K562 (cell line): ENCODE data around the gene PMIS2. TPM values are rescaled to one million over a fixed set of nuclear protein-coding genes. Genes with fewer than 3 reads are reported as not detected.

Experiments
- ATAC-seq: fragments of 200-7000 bp; cut with Tn5 transposase; 3 replicates; pipeline ENCODE4 v1.9.1; 2020; ENCODE audit warnings: moderate library complexity
- BruUV-seq: library from RNA; stranded (reverse); fragments of 400-500 nt; replicated peaks from 2 replicates; lab custom pipeline; 2021; lab: Mats Ljungman, UMichigan
- CTCF ChIA-PET: fragments of 300-600 bp; formaldehyde crosslinking; extraction: SDS; loops from one replicate; lab custom pipeline; 2021; ENCODE audit warnings: low intra/inter-chr PET ratio; lab: Yijun Ruan, JAX
- POLR2A ChIA-PET: fragments of 300-600, 350-650 bp; sonication (Branson Sonifier 250); formaldehyde crosslinking; extraction: SDS; loops from one replicate; lab custom pipeline; 2021; ENCODE audit warnings: antibody characterized with exemption, inconsistent platforms; lab: Yijun Ruan, JAX
- DNase-seq, 4 experiments: peaks; one replicate each; pipeline versions ENCODE4 v3.0.0 to v3.0.0-alpha.2; 2011 to 2018; ENCODE audit warnings: low spot score in 3 of 4, mixed read lengths in 3 of 4; ENCODE audit errors: extremely low read depth in 1 of 4
- FAIRE-seq: peaks from 2 replicates; lab custom pipeline; 2011; peaks lifted over from hg19 to GRCh38; lab: Jason Lieb, UNC
- H2AFZ ChIP-seq: 2 replicates; pipeline ENCODE4 v1.6.0; 2011; ENCODE audit warnings: low read depth, low read length, control low read depth, inconsistent platforms
- H3K27ac ChIP-seq: fragments of 200-600 bp; 3 replicates; pipeline ENCODE4 v1.8.0; 2011; ENCODE audit warnings: low read depth, mild to moderate bottlenecking, control low read depth, inconsistent platforms, low read length, moderate library complexity, mixed read lengths; ENCODE audit errors: extremely low read depth
- H3K27me3 ChIP-seq, 2 experiments: fragments of 300-600 bp in 1 of 2; 2 replicates in 1 of 2; 3 replicates in 1 of 2; pipeline versions ENCODE4 v1.6.0 to v1.8.0; 2011; ENCODE audit warnings: inconsistent platforms in 2 of 2, low read length in 2 of 2, mild to moderate bottlenecking in 1 of 2, mixed read lengths in 1 of 2, moderate library complexity in 1 of 2; ENCODE audit not compliant: control insufficient read depth in 2 of 2, insufficient read depth in 2 of 2
- H3K36me3 ChIP-seq: fragments of 300-600 bp; 3 replicates; pipeline ENCODE4 v1.8.0; 2011; ENCODE audit warnings: mild to moderate bottlenecking, low read length, inconsistent platforms; ENCODE audit not compliant: control insufficient read depth, insufficient read depth
- H3K4me1 ChIP-seq, 2 experiments: fragments of 200-600 bp in 1 of 2; replicated peaks in 1 of 2; 2 replicates in 1 of 2; 3 replicates in 1 of 2; pipeline versions ENCODE4 v1.5.1 to v1.8.0; 2011; ENCODE audit warnings: inconsistent platforms in 2 of 2, low read length in 2 of 2, mild to moderate bottlenecking in 1 of 2, mixed read lengths in 1 of 2, moderate library complexity in 1 of 2; ENCODE audit not compliant: control insufficient read depth in 2 of 2, insufficient read depth in 2 of 2
- H3K4me2 ChIP-seq: 2 replicates; pipeline ENCODE4 v1.6.1; 2011; ENCODE audit warnings: low read length, control low read depth, inconsistent platforms, mixed read lengths; ENCODE audit not compliant: insufficient read depth
- H3K4me3 ChIP-seq: fragments of 200-600 bp; sonication (generic), shearing (Covaris generic); 2 replicates; pipeline ENCODE4 v1.5.1; 2016; ENCODE audit warnings: control low read depth, inconsistent platforms
- H3K79me2 ChIP-seq: fragments of 200-600 bp; 3 replicates; pipeline ENCODE4 v1.8.0; 2011; ENCODE audit warnings: low read length, inconsistent platforms; ENCODE audit not compliant: control insufficient read depth, insufficient read depth
- H3K9ac ChIP-seq, 2 experiments: 2 replicates each; pipeline versions ENCODE4 v1.6.0 to v1.6.1; 2011; ENCODE audit warnings: low read depth in 2 of 2, low read length in 2 of 2, control low read depth in 1 of 2, inconsistent platforms in 1 of 2, mild to moderate bottlenecking in 1 of 2, mixed read lengths in 1 of 2; ENCODE audit not compliant: insufficient read depth in 1 of 2
- H3K9me1 ChIP-seq: one replicate; pipeline ENCODE4 v1.6.0; 2011; ENCODE audit warnings: inconsistent platforms, mild to moderate bottlenecking, low read length, moderate library complexity; ENCODE audit not compliant: control insufficient read depth, insufficient read depth
- H3K9me3 ChIP-seq: replicated peaks from 2 replicates; pipeline ENCODE4 v1.5.1; 2011; ENCODE audit warnings: low read depth, low read length, inconsistent platforms; ENCODE audit not compliant: control insufficient read depth, insufficient read depth
- H4K20me1 ChIP-seq: replicated peaks from 2 replicates; pipeline ENCODE4 v1.6.1; 2011; ENCODE audit warnings: low read length, inconsistent platforms, mixed read lengths; ENCODE audit not compliant: control insufficient read depth, insufficient read depth
- CTCF ChIP-seq, 3 experiments: IDR thresholded peaks in 2 of 3; conservative IDR thresholded peaks in 1 of 3; 2 replicates each; pipeline ENCODE4 v1.5.1; 2011 to 2012; ENCODE audit warnings: low read length in 3 of 3, mild to moderate bottlenecking in 3 of 3, control low read depth in 2 of 3, improper control_type of control experiment in 1 of 3, inconsistent platforms in 1 of 3, low read depth in 1 of 3, mixed read lengths in 1 of 3, moderate library complexity in 1 of 3; ENCODE audit not compliant: insufficient read depth in 2 of 3
- GABPB2 ChIP-seq: fragments of 250-450 bp; sonication (Bioruptor Pico); conservative IDR thresholded peaks from 2 replicates; pipeline ENCODE4 v1.5.1; 2021; ENCODE audit warnings: mild to moderate bottlenecking
- RAD21 ChIP-seq, 2 experiments: fragments of 250-450 bp in 1 of 2; fragments of 450-650 bp in 1 of 2; sonication (Bioruptor Pico) in 1 of 2; formaldehyde crosslinking in 1 of 2; IDR thresholded peaks in 1 of 2; conservative IDR thresholded peaks in 1 of 2; 2 replicates each; pipeline versions ENCODE4 v1.4.0 to v1.8.0; 2020 to 2022; ENCODE audit warnings: mild to moderate bottlenecking in 2 of 2, moderate library complexity in 1 of 2
- RCOR1 ChIP-seq, 2 experiments: IDR thresholded peaks; 2 replicates each; pipeline ENCODE4 v1.6.1; 2012; ENCODE audit warnings: low read depth in 2 of 2, low read length in 2 of 2, borderline replicate concordance in 1 of 2, improper control_type of control experiment in 1 of 2
- REST ChIP-seq, 2 experiments: fragments of 450-650 bp; formaldehyde crosslinking in 1 of 2; IDR thresholded peaks; 2 replicates each; pipeline versions ENCODE4 v1.4.0 to v1.6.1; 2014 to 2020; ENCODE audit warnings: mild to moderate bottlenecking in 2 of 2, borderline replicate concordance in 1 of 2, low read depth in 1 of 2
- SMC3 ChIP-seq: conservative IDR thresholded peaks from 2 replicates; pipeline ENCODE4 v1.6.1; 2011; ENCODE audit warnings: low read depth, low read length, improper control_type of control experiment; ENCODE audit not compliant: insufficient read depth
- SNRNP70 ChIP-seq: fragments of 200-400 bp; formaldehyde crosslinking; optimal IDR thresholded peaks from 2 replicates; pipeline ENCODE3; 2017; ENCODE audit warnings: low read depth, low read length
- SRSF1 ChIP-seq: fragments of 200-400 bp; formaldehyde crosslinking; IDR thresholded peaks from 2 replicates; pipeline ENCODE4 v1.6.1; 2017; ENCODE audit warnings: mild to moderate bottlenecking, low read depth, low read length, moderate library complexity
- ZC3H8 ChIP-seq: fragments of 450-650 bp; IDR thresholded peaks from 2 replicates; pipeline ENCODE4 v1.6.1; 2017
- WGBS: fragments of 100-300 bp; shearing (Covaris generic); methylation state at CpG from one replicate; pipeline ENCODE4 v1.1.6; 2016; ENCODE audit warnings: low coverage, mixed read lengths; ENCODE audit not compliant: insufficient coverage; ENCODE audit errors: missing lambda C conversion rate; 5-methylcytosine and 5-hydroxymethylcytosine counted together
- in situ Hi-C: fragments of 300-500 bp; cut with MboI; formaldehyde crosslinking; loops from 4 replicates; pipeline ENCODE4 v1.15.0; 2018; ENCODE audit warnings: inconsistent platforms, mixed read lengths
- intact Hi-C: fragments of 100-400 bp; cut with micrococcal nuclease; formaldehyde crosslinking; loops from 2 replicates; pipeline ENCODE4 v1.14.2; 2022
- polyA plus RNA-seq, 8 experiments: library from polyadenylated mRNA; depleted of rRNA in 4 of 8; stranded (reverse) in 5 of 8; unstranded in 3 of 8; fragments of >200 nt; fragmentation: Nextera tagmentation in 2 of 8; fragmentation: Illumina TruSeq in 1 of 8; extraction: Ambion mirVana in 2 of 8; extraction: Trizol in 1 of 8; gene quantifications; 2 replicates each; pipeline versions ENCODE4 v1.2.1 to v1.2.3, GENCODE V29; 2011 to 2014; ENCODE audit warnings: inconsistent platforms in 1 of 8, missing spikeins in 1 of 8
- total RNA-seq, 7 experiments: library from RNA; depleted of rRNA in 6 of 7; stranded (reverse); fragments of >200 nt in 6 of 7; fragmentation: Illumina TruSeq in 2 of 7; extraction: Trizol in 2 of 7; gene quantifications; 2 replicates each; pipeline versions ENCODE4 v1.2.1 to v1.2.3, GENCODE V29; 2011 to 2021; ENCODE audit warnings: low replicate concordance in 1 of 7

The PMIS2 gene
- total and polyA plus RNA-seq, 9 of the 15 experiments (the other 6 are each of a cell fraction or from before 2014, with no cell fraction given), result not detected

GRCh38 chr19:35592226-35592625 lies 6.3 kb downstream of the PMIS2 start:
- H3K79me2 ChIP-seq, result no peaks in the 10 kb centered on the region
- ChIA-PET POLR2A (interaction anchor here (1.0 kb wide), 1 partner anchor 20 kb away, joined by 3 read pairs; no protein-coding TSS in a partner anchor), CTCF (interaction anchor here (1.1 to 1.2 kb wide), 2 partner anchors 239 to 323 kb away, joined by 4 to 5 read pairs; partner anchors contain the start of gene USF2)
- no TSS peak for BruUV-seq
- H3K4me2 ChIP-seq, result no peak overlapping the region
- peak; percentile 43 to 57 (median 45) for DNase-seq
- no peaks in the 10 kb centered on the region for H3K4me1 ChIP-seq
- H2AFZ ChIP-seq, result no peak overlapping the region
- FAIRE-seq, result peak; percentile 84
- no peaks in the 10 kb centered on the region for H3K9me3 ChIP-seq
- no peaks in the 10 kb centered on the region for H3K36me3 ChIP-seq
- no peak overlapping the region for H3K4me3 ChIP-seq
- no peak overlapping the region for H3K9ac ChIP-seq
- no peaks in the 10 kb centered on the region for H3K9me1 ChIP-seq
- no peak overlapping the region for H3K27ac ChIP-seq
- 15% methylated on average over 8 of the region's 8 CpGs for WGBS
- in situ Hi-C loops, result no loop called here
- intact Hi-C loops, result loop anchor here (5.0 kb wide), 1 partner anchor 35 kb away; no protein-coding TSS in a partner anchor
- peak; percentile 60 to 76 (median 65) for TF ChIP-seq CTCF (IDR thresholded peaks at IDR 0.05 in 2 of 3, conservative IDR thresholded peaks at IDR 0.05 in 1 of 3; ENCODE audit: insufficient read depth in 2 of 3, low read depth in 1 of 3, low read length in 3 of 3)
- peak; percentile 44; the same call in 1 of the 2 replicates for TF ChIP-seq REST (IDR thresholded peaks at IDR 0.05; ENCODE audit: borderline replicate concordance)
- TF ChIP-seq REST (CRISPR knock-in tag; IDR thresholded peaks at IDR 0.05; ENCODE audit: low read depth), result no peak
- peak in 1 of 2 experiments; percentile 68; a peak in 2 of 4 replicates for TF ChIP-seq RAD21 (CRISPR knock-in tag; conservative IDR thresholded peaks at IDR 0.05 in 1 of 2, IDR thresholded peaks at IDR 0.05 in 1 of 2)
- TF ChIP-seq SNRNP70, result no peak
- peak; percentile 48; the same call in 1 of the 2 replicates for TF ChIP-seq SMC3
- no peak for TF ChIP-seq SRSF1
- no peak for TF ChIP-seq RCOR1 (IDR thresholded peaks at IDR 0.05; ENCODE audit: borderline replicate concordance in 1 of 2, low read depth in 2 of 2, low read length in 2 of 2)
- no peak for TF ChIP-seq GABPB2 (CRISPR knock-in tag)
- TF ChIP-seq ZC3H8, result no peak
- H4K20me1 ChIP-seq, result no peaks in the 10 kb centered on the region
- H3K27me3 ChIP-seq, result no peaks in the 10 kb centered on the region; a peak in 2 of 5 replicates
- ATAC-seq, result 0 out of 3 replicates have a peak, but pooled peaks have one; percentile 29
